DMS153 treated with DMSO at 0.1 percent for 48 hours (cell line): ENCODE results near the gene DIAPH3.
"Not testable (repeated sequence)": the region's sequence is repeated elsewhere in the genome, so short reads cannot be mapped to it uniquely, and the experiment has no call there.

Source experiments
- DNase-seq: peaks from one replicate; lab custom pipeline; 2025; ENCODE audit not compliant: unreplicated experiment; lab: John Stamatoyannopoulos, UW

The DIAPH3 gene, protein sequence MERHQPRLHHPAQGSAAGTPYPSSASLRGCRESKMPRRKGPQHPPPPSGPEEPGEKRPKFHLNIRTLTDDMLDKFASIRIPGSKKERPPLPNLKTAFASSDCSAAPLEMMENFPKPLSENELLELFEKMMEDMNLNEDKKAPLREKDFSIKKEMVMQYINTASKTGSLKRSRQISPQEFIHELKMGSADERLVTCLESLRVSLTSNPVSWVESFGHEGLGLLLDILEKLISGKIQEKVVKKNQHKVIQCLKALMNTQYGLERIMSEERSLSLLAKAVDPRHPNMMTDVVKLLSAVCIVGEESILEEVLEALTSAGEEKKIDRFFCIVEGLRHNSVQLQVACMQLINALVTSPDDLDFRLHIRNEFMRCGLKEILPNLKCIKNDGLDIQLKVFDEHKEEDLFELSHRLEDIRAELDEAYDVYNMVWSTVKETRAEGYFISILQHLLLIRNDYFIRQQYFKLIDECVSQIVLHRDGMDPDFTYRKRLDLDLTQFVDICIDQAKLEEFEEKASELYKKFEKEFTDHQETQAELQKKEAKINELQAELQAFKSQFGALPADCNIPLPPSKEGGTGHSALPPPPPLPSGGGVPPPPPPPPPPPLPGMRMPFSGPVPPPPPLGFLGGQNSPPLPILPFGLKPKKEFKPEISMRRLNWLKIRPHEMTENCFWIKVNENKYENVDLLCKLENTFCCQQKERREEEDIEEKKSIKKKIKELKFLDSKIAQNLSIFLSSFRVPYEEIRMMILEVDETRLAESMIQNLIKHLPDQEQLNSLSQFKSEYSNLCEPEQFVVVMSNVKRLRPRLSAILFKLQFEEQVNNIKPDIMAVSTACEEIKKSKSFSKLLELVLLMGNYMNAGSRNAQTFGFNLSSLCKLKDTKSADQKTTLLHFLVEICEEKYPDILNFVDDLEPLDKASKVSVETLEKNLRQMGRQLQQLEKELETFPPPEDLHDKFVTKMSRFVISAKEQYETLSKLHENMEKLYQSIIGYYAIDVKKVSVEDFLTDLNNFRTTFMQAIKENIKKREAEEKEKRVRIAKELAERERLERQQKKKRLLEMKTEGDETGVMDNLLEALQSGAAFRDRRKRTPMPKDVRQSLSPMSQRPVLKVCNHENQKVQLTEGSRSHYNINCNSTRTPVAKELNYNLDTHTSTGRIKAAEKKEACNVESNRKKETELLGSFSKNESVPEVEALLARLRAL

DNA sequence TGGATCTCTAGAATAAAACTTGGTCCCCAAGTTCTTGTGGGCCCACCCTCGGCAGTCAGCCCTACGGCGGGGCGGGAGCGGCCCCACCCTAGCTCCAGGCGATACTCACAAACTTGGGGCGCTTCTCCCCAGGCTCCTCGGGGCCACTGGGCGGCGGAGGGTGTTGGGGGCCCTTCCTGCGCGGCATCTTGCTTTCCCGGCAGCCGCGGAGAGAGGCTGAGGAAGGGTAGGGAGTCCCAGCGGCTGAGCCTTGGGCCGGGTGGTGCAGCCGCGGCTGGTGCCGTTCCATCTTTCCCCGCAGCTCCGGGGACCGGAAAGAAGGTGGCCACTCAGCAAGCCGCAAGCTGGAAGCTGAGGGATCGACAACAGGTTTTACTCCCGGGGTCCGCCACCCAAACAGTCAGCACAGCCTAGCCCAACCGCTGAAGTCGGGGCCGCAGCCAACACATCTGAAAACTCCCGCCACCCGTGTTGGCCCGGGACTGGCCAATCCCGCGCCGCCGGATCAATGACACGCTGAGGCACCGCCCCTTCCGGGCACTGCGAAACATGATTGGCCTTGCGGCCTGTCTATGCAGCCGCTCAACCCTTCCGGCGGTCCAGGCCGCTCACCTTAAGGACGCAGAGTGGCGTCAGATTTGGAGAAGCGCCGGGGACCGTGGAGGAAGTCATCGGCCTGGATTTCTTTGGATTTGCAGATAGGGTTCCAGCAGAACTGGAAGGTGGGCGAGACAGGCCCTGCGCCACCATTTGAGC, at the start of gene DIAPH3:
Gene DIAPH3 (minus strand): TSS at position 451 of the 756 bp plus-strand sequence. CDS start 162 bp downstream, at position 289.
- peak; percentile 88 for DNase-seq

DNA sequence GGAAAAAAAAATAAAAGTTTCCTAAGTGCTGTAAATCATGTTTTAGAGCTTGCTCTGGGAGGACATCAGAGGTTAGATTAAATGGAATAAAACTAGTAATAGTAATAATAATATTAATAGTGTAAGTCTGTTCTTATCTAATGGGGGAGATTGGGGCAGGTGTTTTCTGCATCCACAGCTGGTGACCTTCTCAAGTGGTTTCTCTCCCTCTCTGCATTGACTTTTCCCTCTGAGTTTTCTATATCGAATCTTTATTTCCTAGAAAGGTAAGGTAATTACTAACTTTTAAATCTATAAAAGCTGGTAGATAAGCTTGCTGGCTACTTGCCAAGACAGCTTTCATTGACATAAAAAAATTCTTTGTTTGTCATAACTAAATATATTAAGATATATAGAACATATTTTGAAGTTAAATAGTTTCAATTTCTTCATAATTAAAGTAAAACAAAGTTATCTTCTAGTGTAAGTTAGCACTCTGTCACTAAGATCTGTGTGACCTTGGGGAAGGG, 49.6 kb upstream of the DIAPH3 start:
- no peak for DNase-seq

DNA sequence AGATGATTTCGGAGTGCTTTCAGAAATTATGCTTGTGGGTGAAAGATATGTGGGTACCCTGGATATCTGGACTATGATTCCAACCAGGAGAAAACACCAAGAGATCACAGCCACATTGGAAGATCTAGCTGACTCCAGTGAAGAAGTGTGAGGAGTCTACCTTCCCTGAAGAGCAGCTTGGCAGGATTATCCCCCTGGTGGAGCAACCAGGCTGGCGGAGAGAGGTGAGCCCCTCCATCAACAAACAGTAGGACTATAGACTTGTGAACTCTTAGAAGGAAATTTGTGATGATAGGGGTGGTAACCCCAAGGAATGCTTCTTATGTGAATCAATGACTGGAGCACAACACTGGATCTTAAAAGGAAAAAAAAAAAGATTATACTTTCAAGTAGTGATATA, 47.8 kb upstream of the DIAPH3 start:
- no peak for DNase-seq

DNA sequence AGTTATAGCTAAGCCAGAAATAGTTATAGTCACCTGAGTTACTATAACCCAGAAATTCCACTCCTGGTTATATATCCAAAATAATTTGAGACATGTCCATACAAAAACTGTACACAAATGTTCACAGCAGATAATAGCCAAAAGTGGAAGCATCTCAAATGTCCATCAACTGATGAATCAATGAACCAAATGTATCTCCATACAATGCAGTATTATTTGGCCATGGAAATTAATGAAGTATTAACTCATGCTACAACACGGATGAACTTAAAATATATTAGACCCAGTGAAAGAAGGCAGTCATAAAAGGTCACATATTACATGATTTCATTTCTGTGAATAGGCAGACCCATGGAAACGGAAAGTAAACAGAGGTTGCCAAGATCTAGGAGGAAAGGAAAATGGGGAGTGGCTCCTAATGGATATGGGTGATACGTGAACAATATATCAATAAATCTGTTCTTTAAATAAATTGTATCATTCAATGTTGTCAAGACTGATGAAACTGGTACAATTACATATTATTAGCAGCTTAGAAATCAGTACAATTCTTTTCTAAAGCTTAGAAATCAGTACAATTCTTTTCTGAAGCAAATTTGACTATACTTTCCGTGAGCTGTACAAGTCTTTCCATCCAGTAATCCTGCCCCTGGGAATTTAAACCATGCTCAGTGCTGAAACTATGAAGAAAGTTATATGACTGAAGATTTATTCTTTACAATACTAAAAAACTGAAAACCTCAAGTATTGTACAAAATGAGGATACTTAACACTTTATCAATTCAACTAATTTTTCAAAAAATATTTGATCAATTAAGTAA, 47.0 kb upstream of the DIAPH3 start:
- DNase-seq: no peak

DNA sequence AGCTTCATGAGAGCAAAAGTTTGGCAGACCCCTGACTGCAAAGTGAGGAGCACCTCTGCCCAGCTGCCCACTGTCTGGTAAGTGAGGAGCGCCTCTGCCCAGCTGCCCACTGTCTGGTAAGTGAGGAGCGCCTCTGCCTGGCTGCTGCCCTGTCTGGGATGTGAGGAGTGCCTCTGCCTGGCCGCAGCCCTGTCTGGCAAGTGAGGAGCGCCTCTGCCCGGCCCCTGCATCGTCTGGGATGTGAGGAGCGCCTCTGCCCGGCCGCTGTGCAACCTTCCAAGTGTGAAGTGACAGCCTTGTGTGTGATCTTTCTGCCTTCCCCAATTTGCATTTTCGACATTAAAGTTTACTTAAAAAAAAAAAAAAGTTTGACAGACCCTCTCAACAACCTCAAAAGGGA, 41.8 kb upstream of the DIAPH3 start:
- DNase-seq: not testable (repeated sequence)

DNA sequence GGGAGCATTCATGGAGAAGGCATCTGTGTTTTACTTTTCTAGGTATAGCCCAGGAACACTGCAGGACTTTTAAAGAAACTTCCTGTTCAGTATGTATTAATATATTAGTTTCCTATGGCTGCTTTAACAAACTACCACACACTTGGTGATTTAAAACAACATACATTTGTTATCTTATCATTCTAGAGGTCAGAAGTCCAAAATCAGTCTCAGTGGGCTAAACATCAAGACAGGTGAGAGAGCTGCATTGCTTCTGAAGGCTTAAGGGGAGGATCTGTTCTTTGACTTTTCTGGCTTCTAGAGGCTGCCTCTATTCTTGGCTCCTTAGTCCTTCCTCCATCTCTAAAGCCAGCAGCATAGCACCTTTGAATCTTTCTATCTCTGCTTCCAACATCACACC, 37.6 kb upstream of the DIAPH3 start:
- DNase-seq: no peak

DNA sequence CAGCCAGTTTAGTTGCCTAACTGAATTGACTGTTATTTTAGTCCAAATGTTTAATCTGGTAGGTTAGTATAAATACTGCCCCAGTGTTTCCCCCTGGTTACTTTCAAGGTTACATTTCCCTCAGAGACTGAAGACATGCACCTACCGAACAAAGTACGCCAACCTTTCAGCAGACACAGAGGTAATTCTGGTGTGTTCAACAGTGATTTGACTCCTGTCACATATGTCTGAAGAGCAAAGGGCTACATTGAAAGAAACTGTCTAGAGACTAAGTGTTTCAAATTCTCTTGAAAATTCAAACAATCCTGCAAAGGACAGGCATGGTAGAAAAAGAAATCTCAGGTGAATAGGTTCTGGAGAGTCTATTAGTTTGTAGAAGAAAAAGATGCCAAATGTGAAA, 32.2 kb upstream of the DIAPH3 start:
- not testable (repeated sequence) for DNase-seq

DNA sequence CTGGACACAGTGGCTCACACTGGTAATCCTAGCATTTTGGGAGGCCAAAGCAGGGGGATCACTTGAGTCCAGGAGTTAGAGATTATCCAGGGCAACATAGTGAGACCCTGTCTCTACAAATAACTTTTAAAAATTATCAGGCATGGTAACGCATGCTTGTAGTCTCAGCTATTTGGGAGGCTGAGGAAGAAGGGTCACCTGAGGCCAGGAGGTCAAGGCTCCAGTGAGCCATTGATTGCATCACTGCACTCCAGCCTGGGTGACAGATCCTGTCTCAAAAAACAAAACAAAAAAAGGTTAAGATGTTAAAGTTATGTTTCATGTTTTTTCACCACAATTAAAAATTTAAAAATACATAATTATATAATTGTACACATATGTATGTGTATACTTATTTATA, 19.2 kb upstream of the DIAPH3 start:
- no peak for DNase-seq

DNA sequence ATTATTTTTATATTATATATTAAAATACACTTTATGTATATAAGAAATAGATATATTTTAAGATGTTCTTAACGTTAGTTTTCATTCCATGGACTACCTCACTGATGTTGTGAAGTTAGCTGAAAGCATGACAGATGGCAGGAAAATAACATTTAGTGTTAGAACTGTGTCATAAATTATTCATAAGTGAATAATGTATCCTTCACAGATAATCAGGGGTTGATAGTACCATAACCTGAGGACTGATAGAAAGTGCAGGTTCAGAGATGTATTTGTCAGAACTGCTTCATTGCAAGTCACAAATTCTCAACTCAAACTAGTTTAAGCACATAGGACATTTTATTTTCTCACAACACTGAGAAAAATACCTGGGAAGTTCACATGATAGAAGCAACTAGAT, 14.6 kb upstream of the DIAPH3 start:
- DNase-seq: no peak

DNA sequence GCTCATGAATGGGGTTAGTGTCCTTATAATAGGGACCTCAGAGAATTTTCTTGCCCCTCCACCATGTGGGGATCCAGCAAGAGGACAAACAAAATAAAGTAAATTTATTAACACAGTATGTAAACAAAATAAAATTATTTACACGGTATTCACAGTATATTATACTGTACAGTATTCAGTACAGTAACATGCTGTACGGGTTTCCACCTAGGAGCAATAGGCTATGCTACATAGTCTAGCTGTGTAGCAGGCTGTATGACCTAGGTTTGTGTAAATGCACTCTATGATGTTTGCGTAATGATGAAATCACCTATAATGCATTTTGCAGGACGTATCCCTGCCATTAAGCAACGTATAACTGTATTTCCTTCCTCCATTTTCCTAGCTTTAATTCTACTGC, 11.8 kb upstream of the DIAPH3 start:
- DNase-seq: peak; percentile 11

DNA sequence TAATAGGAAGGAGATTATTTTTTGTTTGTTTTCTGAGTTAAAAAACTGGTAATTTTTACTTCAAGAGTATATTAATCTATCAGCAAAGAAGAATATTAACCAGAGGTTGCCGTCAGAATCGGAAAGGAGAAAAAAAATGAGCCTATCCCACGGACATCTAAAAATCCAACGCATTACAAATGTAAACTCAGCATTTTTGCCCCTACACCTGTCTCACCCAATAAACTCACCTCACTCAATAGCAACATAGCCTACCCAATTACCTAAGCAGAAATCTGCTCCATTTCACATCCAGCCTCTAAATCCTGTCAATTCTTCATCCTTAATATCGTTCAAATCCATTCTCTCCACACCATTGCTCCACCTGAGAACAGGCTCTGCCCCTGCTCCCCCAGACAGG, 10.4 kb upstream of the DIAPH3 start:
- no peak for DNase-seq

DNA sequence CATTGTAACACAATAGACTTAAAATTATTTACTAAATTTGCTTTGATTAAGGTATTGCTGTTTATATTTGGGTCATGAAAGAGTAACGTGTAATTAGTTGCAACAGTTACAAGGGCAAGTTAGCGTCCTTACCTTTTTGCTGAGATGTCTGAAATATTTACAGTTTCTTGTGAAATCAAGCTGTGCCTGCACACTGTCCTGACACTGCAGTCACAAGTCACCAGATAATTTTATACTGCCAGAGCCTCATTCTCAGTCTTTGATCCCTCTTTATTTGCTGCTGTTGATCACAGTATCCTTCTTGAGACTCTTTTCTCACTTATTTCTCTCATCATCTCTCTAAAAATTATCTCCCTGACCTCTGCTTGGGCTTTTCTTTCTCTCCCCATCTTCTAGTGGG, 8.4 kb upstream of the DIAPH3 start:
- DNase-seq: no peak

DNA sequence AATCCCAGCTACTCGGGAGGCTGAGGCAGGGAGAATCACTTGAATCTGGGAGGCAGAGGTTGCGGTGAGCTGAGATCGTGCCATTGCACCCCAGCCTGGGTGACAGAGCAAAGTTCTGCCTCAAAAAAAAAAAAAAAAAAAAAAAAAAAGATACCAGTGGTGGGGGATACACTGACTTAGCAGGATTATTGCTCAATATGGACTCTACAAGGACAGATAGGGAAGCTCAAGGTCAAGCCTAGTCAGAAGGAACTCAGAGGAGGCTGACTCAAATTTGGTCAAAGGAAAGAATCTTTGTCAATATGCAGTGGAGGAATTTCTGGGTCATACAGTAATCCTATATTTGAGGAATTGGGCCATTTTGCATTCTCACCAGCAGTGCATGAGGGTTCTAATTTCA, 6.7 kb upstream of the DIAPH3 start:
- no peak for DNase-seq

DNA sequence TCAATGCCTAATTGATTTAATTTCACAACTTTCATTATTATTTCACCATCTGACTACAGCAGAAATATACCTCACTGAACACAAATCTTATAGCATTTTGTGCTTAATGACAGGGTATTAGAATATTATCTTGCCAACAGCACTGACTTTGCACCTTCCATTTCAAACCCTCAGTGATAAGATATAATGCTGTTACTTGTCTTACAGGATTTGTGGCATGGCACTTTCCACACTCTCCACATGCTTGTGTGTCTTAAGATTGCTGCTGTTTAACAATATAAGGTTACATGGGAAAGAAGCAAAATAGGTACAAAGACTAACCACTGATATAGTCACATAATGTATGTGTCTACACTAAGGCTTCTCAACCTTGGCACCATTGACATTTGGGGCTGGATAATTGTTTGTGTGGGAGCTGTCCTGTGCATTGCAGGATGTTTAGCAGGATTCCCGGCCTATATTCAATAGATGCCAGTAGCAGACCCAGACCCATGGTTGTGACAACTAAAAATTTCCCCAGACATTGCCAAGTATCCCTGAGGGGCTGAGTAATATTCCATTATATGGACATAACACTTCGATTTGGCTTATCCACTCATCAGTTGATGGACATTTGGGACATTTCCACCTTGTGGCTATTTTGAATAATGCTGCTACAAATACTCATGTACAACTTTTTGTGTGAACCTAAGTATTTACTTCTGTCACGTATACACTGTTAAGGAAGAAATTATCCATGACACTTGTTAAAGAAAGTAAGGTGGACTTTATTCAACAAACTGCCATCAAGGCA, 5.7 kb upstream of the DIAPH3 start:
- DNase-seq: no peak

DNA sequence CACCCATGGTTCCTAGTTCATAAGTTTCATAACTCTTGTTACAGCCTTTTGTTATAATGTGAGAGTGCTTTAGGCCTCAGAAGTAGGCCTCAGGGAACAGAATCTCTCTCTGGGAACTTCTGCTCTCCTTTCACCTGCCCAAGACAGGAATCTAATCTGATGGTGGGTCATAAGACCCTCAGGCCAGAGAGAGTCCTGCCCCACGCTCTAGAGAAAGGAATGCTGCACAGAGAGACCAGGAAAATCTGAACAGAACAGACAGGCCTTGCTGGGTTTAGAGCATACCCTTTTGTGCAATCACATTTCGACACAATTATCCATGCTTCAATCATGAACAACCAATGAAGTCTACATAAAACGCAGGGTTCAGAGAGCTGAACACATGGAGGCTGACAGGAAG, 3.4 kb upstream of the DIAPH3 start:
- no peak for DNase-seq

DNA sequence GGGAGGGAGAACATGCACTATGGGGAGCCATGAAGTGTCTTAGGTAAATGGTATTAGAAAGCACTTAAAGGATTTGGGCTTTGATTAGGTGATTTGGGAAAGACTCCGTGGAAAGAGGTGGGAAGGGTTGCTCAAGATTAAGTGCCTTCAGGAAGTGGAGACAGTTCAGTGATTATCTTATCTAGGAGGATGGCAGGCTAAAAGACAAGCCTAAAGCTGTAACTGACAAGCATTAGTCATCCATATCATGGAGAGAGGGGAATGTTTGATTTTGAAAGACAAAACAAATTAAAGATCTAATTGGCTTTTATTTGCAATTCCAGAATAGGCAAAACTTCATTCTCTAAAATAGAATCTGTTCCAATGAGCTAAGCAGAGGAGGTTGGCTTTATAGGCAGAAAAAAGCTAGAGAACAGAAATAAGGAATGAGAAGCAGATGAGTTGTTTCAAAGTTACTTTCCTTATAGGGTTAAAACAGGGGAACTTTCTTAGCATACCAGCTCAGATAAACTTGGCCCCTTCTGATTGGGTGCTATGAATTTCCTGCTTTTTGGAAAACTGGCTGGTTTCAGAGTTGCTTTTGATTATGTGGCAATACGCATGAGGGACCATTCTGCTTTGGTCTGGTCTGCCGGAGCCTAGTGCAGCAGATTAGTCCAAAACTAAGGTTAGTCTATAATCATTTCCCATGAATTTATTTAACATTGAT, 1.8 kb upstream of the DIAPH3 start:
- no peak for DNase-seq

DNA sequence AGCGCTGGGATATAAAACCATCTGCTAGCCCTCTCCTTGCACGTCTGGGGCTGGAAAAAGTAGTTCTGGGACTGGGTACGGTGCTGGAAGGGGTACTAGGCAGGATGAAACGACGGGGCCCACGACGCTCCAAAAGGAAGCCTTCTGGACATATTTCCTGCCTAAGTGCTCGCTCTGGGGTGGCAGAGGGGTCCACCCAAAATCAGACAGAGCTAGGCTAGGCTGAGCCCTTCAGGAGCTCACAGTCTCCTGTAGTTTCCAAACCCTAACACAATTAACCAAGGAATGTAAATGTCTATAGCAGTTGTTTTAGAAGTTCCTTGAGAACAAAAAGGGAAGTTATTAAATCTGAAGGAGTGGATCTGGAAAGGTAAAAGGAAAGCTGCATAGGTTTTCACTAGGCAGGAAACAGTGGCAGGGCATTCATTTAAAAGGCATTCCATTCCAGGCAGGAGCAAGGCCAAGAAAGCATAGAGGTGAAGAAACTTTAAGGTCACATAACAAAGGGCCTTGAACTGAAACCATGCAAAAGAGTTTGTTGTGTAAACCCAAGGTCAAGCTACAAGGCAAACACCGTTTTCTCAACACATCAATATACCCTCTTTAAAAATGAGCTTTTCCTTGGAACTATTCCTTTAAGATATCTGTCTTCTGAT, 634 bp upstream of the DIAPH3 start:
- no peak for DNase-seq

DNA sequence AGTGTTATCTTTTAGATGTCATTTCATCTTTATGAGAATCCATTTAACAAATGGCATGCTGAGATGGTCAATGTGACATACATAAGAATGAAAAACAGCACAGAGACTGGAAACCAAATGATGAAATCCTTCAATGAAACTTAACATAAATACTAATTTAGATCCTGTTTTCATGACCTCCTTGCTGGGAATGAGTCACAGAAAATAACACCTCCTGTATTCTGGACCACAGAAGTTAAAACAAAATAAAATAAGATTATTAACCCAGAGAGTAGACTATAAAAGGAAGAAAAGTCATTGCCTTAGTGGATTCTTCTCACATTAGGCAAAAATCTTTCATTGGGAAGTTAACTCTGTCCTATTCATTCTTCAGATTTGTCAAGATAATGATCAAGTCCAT, 1.6 kb downstream of the DIAPH3 start:
- DNase-seq: no peak
